ENCODE measurements around the gene CFHR4. TPM values are rescaled to one million over a fixed set of nuclear protein-coding genes. Genes with fewer than 3 reads are reported as not detected.
"Not testable (repeated sequence)": the region's sequence is repeated elsewhere in the genome, so short reads cannot be mapped to it uniquely, and the experiment has no call there.

Gene CFHR4
- total RNA-seq, result not detected

DNA sequence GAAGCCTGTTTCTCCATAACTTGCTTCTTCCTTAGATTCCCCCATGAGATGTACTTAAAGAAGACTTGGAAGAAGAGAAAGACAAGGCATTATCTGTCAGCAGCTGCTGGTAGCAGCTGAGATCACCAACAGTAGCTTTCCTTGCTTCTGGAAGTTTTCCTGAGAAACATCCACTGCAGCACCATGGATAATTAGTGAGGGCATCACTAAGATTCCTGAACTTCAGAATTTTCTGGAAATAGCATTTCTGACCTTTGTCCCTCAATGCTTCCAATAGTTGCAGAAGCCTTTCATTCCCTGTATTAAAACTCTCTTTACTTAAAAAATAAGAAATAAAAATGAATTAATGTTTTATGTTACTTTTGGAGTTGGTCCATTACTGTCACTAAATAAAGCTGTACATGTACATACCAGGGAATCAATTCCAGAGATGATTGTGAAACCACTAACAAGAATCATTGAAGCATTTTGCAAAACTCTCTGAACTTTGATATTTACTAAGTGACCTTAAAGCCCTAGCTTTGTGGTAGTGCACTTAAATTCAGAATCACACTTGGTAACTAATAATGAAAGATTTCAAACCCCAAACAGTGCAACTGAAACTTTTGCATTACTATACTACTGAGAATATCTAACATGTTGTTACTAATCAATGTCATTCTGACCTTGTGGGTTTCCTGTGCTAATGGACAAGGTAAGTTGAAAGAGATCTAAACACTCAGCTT lies at the start of gene CFHR4:
CFHR4 (plus strand) TSS at position 538 of the 725 bp plus-strand sequence; CDS start at position 637, 99 bp downstream.
- no peak for DNase-seq (ENCODE audit: low spot score in 2 of 2)
- H3K27ac ChIP-seq, result no peak within 1 kb of the TSS
- no peaks in the 10 kb centered on the region for H3K36me3 ChIP-seq
- TF ChIP-seq, protein P1, sequence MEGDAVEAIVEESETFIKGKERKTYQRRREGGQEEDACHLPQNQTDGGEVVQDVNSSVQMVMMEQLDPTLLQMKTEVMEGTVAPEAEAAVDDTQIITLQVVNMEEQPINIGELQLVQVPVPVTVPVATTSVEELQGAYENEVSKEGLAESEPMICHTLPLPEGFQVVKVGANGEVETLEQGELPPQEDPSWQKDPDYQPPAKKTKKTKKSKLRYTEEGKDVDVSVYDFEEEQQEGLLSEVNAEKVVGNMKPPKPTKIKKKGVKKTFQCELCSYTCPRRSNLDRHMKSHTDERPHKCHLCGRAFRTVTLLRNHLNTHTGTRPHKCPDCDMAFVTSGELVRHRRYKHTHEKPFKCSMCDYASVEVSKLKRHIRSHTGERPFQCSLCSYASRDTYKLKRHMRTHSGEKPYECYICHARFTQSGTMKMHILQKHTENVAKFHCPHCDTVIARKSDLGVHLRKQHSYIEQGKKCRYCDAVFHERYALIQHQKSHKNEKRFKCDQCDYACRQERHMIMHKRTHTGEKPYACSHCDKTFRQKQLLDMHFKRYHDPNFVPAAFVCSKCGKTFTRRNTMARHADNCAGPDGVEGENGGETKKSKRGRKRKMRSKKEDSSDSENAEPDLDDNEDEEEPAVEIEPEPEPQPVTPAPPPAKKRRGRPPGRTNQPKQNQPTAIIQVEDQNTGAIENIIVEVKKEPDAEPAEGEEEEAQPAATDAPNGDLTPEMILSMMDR (IDR thresholded peaks at IDR 0.05), result no peak
- no peak for TF ChIP-seq POLR2A (IDR thresholded peaks at IDR 0.05)
- TF ChIP-seq EP300 (IDR thresholded peaks at IDR 0.05), result no peak
- TF ChIP-seq POLR2AphosphoS5 (IDR thresholded peaks at IDR 0.05), result no peak
- H3K4me3 ChIP-seq, result no peak within 1 kb of the TSS
- H3K27me3 ChIP-seq, result no peaks in the 10 kb centered on the region
- no peaks in the 10 kb centered on the region for H3K9me3 ChIP-seq
- no peaks in the 10 kb centered on the region for H3K4me1 ChIP-seq

- H3K27ac ChIP-seq; H3K4me3 ChIP-seq; H3K4me1 ChIP-seq; DNase-seq (ENCODE audit: low spot score in 2 of 2); H3K9me3 ChIP-seq; H3K36me3 ChIP-seq; H3K27me3 ChIP-seq: not testable (repeated sequence)
- WGBS, result 79% methylated on average over 2 of the region's 4 CpGs
These were observed 38.0 kb upstream of the CFHR4 start for GRCh38 chr1:196849613-196850492.

DNA sequence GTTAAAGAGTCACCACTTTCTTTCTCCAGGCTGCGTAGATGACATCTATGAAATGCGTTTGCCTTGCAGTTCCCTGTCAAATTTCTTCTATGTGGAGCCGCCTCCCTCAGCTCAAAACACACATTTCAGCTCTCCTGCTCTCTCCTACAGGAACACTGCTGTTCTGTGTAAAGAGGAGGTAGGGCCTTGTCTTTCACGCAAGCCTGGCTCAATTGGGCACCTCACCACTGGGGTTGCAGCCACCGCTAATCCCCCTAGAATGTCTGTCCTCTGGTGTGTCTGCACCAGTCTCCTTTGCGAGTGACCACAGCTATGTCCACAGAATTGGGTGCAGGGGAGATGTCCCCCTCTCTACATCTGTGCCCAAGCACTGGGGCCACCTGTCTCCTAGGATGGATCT lies 31.8 kb upstream of the CFHR4 start:
- H3K9me3 ChIP-seq, result no peaks in the 10 kb centered on the region
- no peaks in the 10 kb centered on the region for H3K27me3 ChIP-seq
- H3K36me3 ChIP-seq, result no peaks in the 10 kb centered on the region
- no peak for TF ChIP-seq POLR2A (IDR thresholded peaks at IDR 0.05)
- TF ChIP-seq, protein P1 (IDR thresholded peaks at IDR 0.05), result no peak
- WGBS, result 88% methylated on average over 6 of the region's 6 CpGs
- DNase-seq (ENCODE audit: low spot score in 2 of 2), result no peak
- H3K4me1 ChIP-seq, result no peaks in the 10 kb centered on the region
- H3K4me3 ChIP-seq, result no peak overlapping the region
- no peak overlapping the region for H3K27ac ChIP-seq

GRCh38 chr1:196857188-196857587 lies 30.7 kb upstream of the CFHR4 start:
- TF ChIP-seq, protein P1 (IDR thresholded peaks at IDR 0.05), result no peak
- no peak for TF ChIP-seq EP300 (IDR thresholded peaks at IDR 0.05)
- no peak for TF ChIP-seq POLR2AphosphoS5 (IDR thresholded peaks at IDR 0.05)
- TF ChIP-seq POLR2A (IDR thresholded peaks at IDR 0.05), result no peak
- no peak overlapping the region for H3K27ac ChIP-seq
- H3K36me3 ChIP-seq, result no peaks in the 10 kb centered on the region
- no peak for DNase-seq (ENCODE audit: low spot score in 2 of 2)
- H3K27me3 ChIP-seq, result no peaks in the 10 kb centered on the region
- H3K4me1 ChIP-seq, result no peaks in the 10 kb centered on the region
- no peak overlapping the region for H3K4me3 ChIP-seq
- H3K9me3 ChIP-seq, result no peaks in the 10 kb centered on the region
- WGBS, result 75% methylated on average over 2 of the region's 2 CpGs

- 72% methylated on average over 3 of the region's 3 CpGs for WGBS
- H3K36me3 ChIP-seq, result no peaks in the 10 kb centered on the region
- H3K27ac ChIP-seq, result no peak overlapping the region
- no peaks in the 10 kb centered on the region for H3K4me1 ChIP-seq
- no peak overlapping the region for H3K4me3 ChIP-seq
- H3K27me3 ChIP-seq, result no peaks in the 10 kb centered on the region
- DNase-seq (ENCODE audit: low spot score in 2 of 2), result no peak
- H3K9me3 ChIP-seq, result peaks cover 3% of the 10 kb centered on the region
- no peak for TF ChIP-seq EP300 (IDR thresholded peaks at IDR 0.05)
- TF ChIP-seq, protein P1 (IDR thresholded peaks at IDR 0.05), result no peak
- no peak for TF ChIP-seq POLR2A (IDR thresholded peaks at IDR 0.05)
- TF ChIP-seq POLR2AphosphoS5 (IDR thresholded peaks at IDR 0.05), result no peak
These were observed 29.0 kb upstream of the CFHR4 start for GRCh38 chr1:196858811-196859210.

Measured in suprapubic skin (tissue), 4 donors.